Naive thymus-derived CD4-positive, alpha-beta T cell (primary cell): ENCODE results near the gene LHPP. TPM values are rescaled to one million over a fixed set of nuclear protein-coding genes. Genes with fewer than 3 reads are reported as not detected.
A peak's percentile ranks its signal among the peaks of the same experiment; 100 is the strongest.

Experiments
- ATAC-seq: fragments of 150-1000 bp; cut with Tn5 transposase; 2 replicates; pipeline ENCODE4 v1.10.0; 2021; ENCODE audit warnings: mild to moderate bottlenecking, moderate library complexity
- CTCF ChIA-PET: fragments of 350-600 bp; sonication (Branson Sonifier 250); formaldehyde crosslinking; loops from one replicate; lab custom pipeline; 2021; ENCODE audit warnings: antibody characterized with exemption; lab: Charles Lee
- POLR2A ChIA-PET: fragments of 350-600 bp; sonication (Branson Sonifier 250); formaldehyde crosslinking; loops from one replicate; lab custom pipeline; 2021; ENCODE audit warnings: antibody characterized with exemption, inconsistent platforms; lab: Charles Lee
- DNase-seq, 9 donors: peaks; one replicate each; pipeline versions ENCODE4 v3.0.0 to v3.0.0-alpha.2; 2020 to 2022; ENCODE audit warnings: mixed read lengths in 1 of 9
- H3K27ac ChIP-seq: one replicate; pipeline ENCODE4 v1.7.0; 2013; ENCODE audit warnings: mild to moderate bottlenecking, low read depth, low read length, moderate library complexity
- H3K27me3 ChIP-seq, 2 donors: one replicate each; pipeline ENCODE4 v1.7.0; 2013; ENCODE audit warnings: low read length in 2 of 2, mild to moderate bottlenecking in 2 of 2, moderate library complexity in 2 of 2; ENCODE audit not compliant: control insufficient read depth in 2 of 2, insufficient read depth in 2 of 2
- H3K36me3 ChIP-seq, 3 experiments: 1 replicate in 2 of 3; 2 replicates in 1 of 3; pipeline ENCODE4 v1.7.0; 2013; ENCODE audit warnings: low read length in 3 of 3, mild to moderate bottlenecking in 3 of 3, moderate library complexity in 1 of 3; ENCODE audit not compliant: insufficient read depth in 3 of 3, control insufficient read depth in 2 of 3
- H3K4me1 ChIP-seq, 2 donors: one replicate each; pipeline ENCODE4 v1.7.0; 2013; ENCODE audit warnings: low read length in 2 of 2, mild to moderate bottlenecking in 2 of 2, moderate library complexity in 1 of 2; ENCODE audit not compliant: control insufficient read depth in 2 of 2, insufficient read depth in 2 of 2
- H3K4me3 ChIP-seq: 2 replicates; pipeline ENCODE4 v1.7.0; 2013; ENCODE audit warnings: mild to moderate bottlenecking, low read length
- H3K9me3 ChIP-seq, 3 experiments: 1 replicate in 2 of 3; 2 replicates in 1 of 3; pipeline ENCODE4 v1.7.0; 2013; ENCODE audit warnings: low read length in 3 of 3; ENCODE audit not compliant: control insufficient read depth in 2 of 3
- H3K27ac Mint-ChIP-seq, 9 donors: one replicate each; pipeline ENCODE4 v1.8.0; 2020 to 2022; ENCODE audit warnings: mixed read lengths in 9 of 9, mild to moderate bottlenecking in 8 of 9, moderate library complexity in 5 of 9, inconsistent platforms in 2 of 9
- H3K27me3 Mint-ChIP-seq, 5 donors: one replicate each; pipeline ENCODE4 v1.8.0; 2021 to 2022; ENCODE audit warnings: mixed read lengths in 5 of 5, mild to moderate bottlenecking in 1 of 5
- H3K36me3 Mint-ChIP-seq, 5 donors: one replicate each; pipeline ENCODE4 v1.8.0; 2020 to 2022; ENCODE audit warnings: mixed read lengths in 5 of 5, mild to moderate bottlenecking in 3 of 5, inconsistent platforms in 1 of 5
- H3K4me1 Mint-ChIP-seq, 7 donors: one replicate each; pipeline ENCODE4 v1.8.0; 2020 to 2022; ENCODE audit warnings: mixed read lengths in 7 of 7, mild to moderate bottlenecking in 3 of 7, inconsistent platforms in 1 of 7
- H3K4me3 Mint-ChIP-seq, 10 donors: one replicate each; pipeline ENCODE4 v1.8.0; 2020 to 2022; ENCODE audit warnings: mild to moderate bottlenecking in 10 of 10, mixed read lengths in 10 of 10, moderate library complexity in 6 of 10, inconsistent platforms in 2 of 10
- H3K9me3 Mint-ChIP-seq, 11 donors: one replicate each; pipeline ENCODE4 v1.8.0; 2020 to 2022; ENCODE audit warnings: mixed read lengths in 11 of 11, mild to moderate bottlenecking in 4 of 11, inconsistent platforms in 1 of 11, moderate library complexity in 1 of 11
- intact Hi-C, 2 donors: fragments of 100-400 bp; cut with micrococcal nuclease; formaldehyde crosslinking; loops; one replicate each; pipeline ENCODE4 v1.15.1; 2023
- polyA plus RNA-seq, 2 donors: library from polyadenylated mRNA; unstranded; fragments of 300-500 nt; fragmentation: Illumina TruSeq; gene quantifications; one replicate each; pipeline ENCODE4 v1.2.3, GENCODE V29; 2021
- total RNA-seq, 6 experiments: library from RNA in 5 of 6; stranded (reverse) in 5 of 6; gene quantifications; 1 replicate in 5 of 6; 2 replicates in 1 of 6; pipeline ENCODE4 v1.2.3 and lab custom pipeline; 2021 to 2026

LHPP gene
- total and polyA plus RNA-seq, 7 experiments from 2014 or later: 19.8 to 31.2 (median 23.4) TPM

GRCh38 chr10:124537166-124537725 lies 75.6 kb downstream of the LHPP start:
- Mint-ChIP-seq H3K4me3 (no peak overlapping the region), H3K27me3 (peaks cover 0 to 2% (median 0%) of the 10 kb centered on the region in 5 donors), H3K36me3 (no peaks in the 10 kb centered on the region), H3K9me3 (no peaks in the 10 kb centered on the region), H3K4me1 (peaks cover 0 to 14% (median 0%) of the 10 kb centered on the region in 7 donors), H3K27ac (no peak overlapping the region)
- Histone ChIP-seq H3K27ac (no peak overlapping the region), H3K36me3 (no peaks in the 10 kb centered on the region), H3K4me3 (no peak overlapping the region), H3K9me3 (no peaks in the 10 kb centered on the region), H3K4me1 (no peaks in the 10 kb centered on the region), H3K27me3 (no peaks in the 10 kb centered on the region)
- POLR2A ChIA-PET: interaction anchor here (1.1 to 1.6 kb wide), 2 partner anchors 204 to 209 kb away, joined by 3 to 5 read pairs; no protein-coding TSS in a partner anchor
- no peak for ATAC-seq
- no peak for DNase-seq
- CTCF ChIA-PET: interaction anchor here (1.3 to 10.2 kb wide), 3 partner anchors 8 to 210 kb away, joined by 3 to 110 read pairs (median 66); partner anchors contain the start of gene FAM53B
- intact Hi-C loops: no loop called here

GRCh38 chr10:124537891-124538290 lies 76.3 kb downstream of the LHPP start:
- no peaks in the 10 kb centered on the region for H3K4me1 ChIP-seq
- no peaks in the 10 kb centered on the region for H3K9me3 Mint-ChIP-seq
- H3K27me3 Mint-ChIP-seq: no peaks in the 10 kb centered on the region
- no peaks in the 10 kb centered on the region for H3K27me3 ChIP-seq
- no peaks in the 10 kb centered on the region for H3K9me3 ChIP-seq
- H3K27ac Mint-ChIP-seq: no peak overlapping the region
- peaks cover 0 to 12% (median 0%) of the 10 kb centered on the region in 7 donors for H3K4me1 Mint-ChIP-seq
- no peaks in the 10 kb centered on the region for H3K36me3 Mint-ChIP-seq
- H3K36me3 ChIP-seq: no peaks in the 10 kb centered on the region
- ChIA-PET POLR2A (interaction anchor here (1.6 kb wide), 1 partner anchor 204 kb away, joined by 5 read pairs; no protein-coding TSS in a partner anchor), CTCF (interaction anchor here (7.3 to 10.2 kb wide), 2 partner anchors 203 to 209 kb away, joined by 66 to 110 read pairs; partner anchors contain the start of gene FAM53B)
- no peak overlapping the region for H3K4me3 ChIP-seq
- intact Hi-C loops: loop anchor here in 1 of 2 donors (2.0 kb wide), 1 partner anchor 89 kb away; no protein-coding TSS in a partner anchor
- no peak overlapping the region for H3K4me3 Mint-ChIP-seq
- H3K27ac ChIP-seq: no peak overlapping the region
- DNase-seq (no peak), ATAC-seq (no peak)

GRCh38 chr10:124538706-124539105 lies 77.1 kb downstream of the LHPP start:
- POLR2A ChIA-PET: interaction anchor here (0.9 to 1.6 kb wide), 2 partner anchors 203 to 378 kb away, joined by 4 to 5 read pairs; no protein-coding TSS in a partner anchor

GRCh38 chr10:124539935-124540641 lies 78.5 kb downstream of the LHPP start:
- ATAC-seq (peak; percentile 83), DNase-seq (peak; percentile 34 to 70 (median 58))
- Mint-ChIP-seq H3K27ac (peak overlapping the region in 2 of 9 donors; percentile 12 to 28), H3K27me3 (no peaks in the 10 kb centered on the region), H3K4me1 (peaks cover 0 to 10% (median 7%) of the 10 kb centered on the region in 7 donors), H3K36me3 (no peaks in the 10 kb centered on the region), H3K4me3 (peak overlapping the region in 1 of 10 donors; percentile 16), H3K9me3 (no peaks in the 10 kb centered on the region)
- H3K27ac ChIP-seq: no peak overlapping the region
- POLR2A ChIA-PET: interaction anchor here (0.8 to 2.2 kb wide), 2 partner anchors 200 to 207 kb away, joined by 3 to 7 read pairs; no protein-coding TSS in a partner anchor
- CTCF ChIA-PET: interaction anchor here (0.7 to 10.2 kb wide), 8 partner anchors 8 to 290 kb away, joined by 3 to 110 read pairs (median 4); partner anchors contain the start of gene FAM53B
- peaks cover 0 to 10% of the 10 kb centered on the region in 2 donors for H3K4me1 ChIP-seq
- H3K9me3 ChIP-seq: no peaks in the 10 kb centered on the region
- no peak overlapping the region for H3K4me3 ChIP-seq
- intact Hi-C loops: loop anchor here (1.0 to 2.0 kb wide), 5 partner anchors 87 to 287 kb away; no protein-coding TSS in a partner anchor
- H3K36me3 ChIP-seq: no peaks in the 10 kb centered on the region
- no peaks in the 10 kb centered on the region for H3K27me3 ChIP-seq

More at GRCh38 chr10:124538706-124539105, 77.1 kb downstream of the LHPP start:
- CTCF ChIA-PET: interaction anchor here (1.2 to 10.2 kb wide), 4 partner anchors 10 to 292 kb away, joined by 3 to 110 read pairs (median 34); partner anchors contain the start of gene FAM53B
- Histone ChIP-seq H3K9me3 (no peaks in the 10 kb centered on the region), H3K36me3 (no peaks in the 10 kb centered on the region), H3K27me3 (no peaks in the 10 kb centered on the region), H3K27ac (no peak overlapping the region), H3K4me1 (no peaks in the 10 kb centered on the region), H3K4me3 (no peak overlapping the region)
- intact Hi-C loops: loop anchor here in 1 of 2 donors (2.0 kb wide), 1 partner anchor 88 kb away; no protein-coding TSS in a partner anchor
- peak overlapping the region in 1 of 9 donors; percentile 14 for H3K27ac Mint-ChIP-seq
- no peaks in the 10 kb centered on the region for H3K27me3 Mint-ChIP-seq
- DNase-seq: no peak
- H3K36me3 Mint-ChIP-seq: no peaks in the 10 kb centered on the region
- H3K4me1 Mint-ChIP-seq: peaks cover 0 to 12% (median 0%) of the 10 kb centered on the region in 7 donors
- no peak for ATAC-seq
- H3K4me3 Mint-ChIP-seq: no peak overlapping the region
- no peaks in the 10 kb centered on the region for H3K9me3 Mint-ChIP-seq

- H3K36me3 Mint-ChIP-seq: no peaks in the 10 kb centered on the region
- no peak overlapping the region for H3K27ac Mint-ChIP-seq
- intact Hi-C loops: no loop called here
- ChIA-PET POLR2A (interaction anchor here (0.8 to 2.2 kb wide), 2 partner anchors 199 to 205 kb away, joined by 3 to 7 read pairs; no protein-coding TSS in a partner anchor), CTCF (interaction anchor here (0.7 to 10.2 kb wide), 6 partner anchors 11 to 282 kb away, joined by 3 to 110 read pairs (median 6); partner anchors contain the start of gene FAM53B)
- DNase-seq (no peak), ATAC-seq (no peak)
- H3K4me1 ChIP-seq: peaks cover 0 to 17% of the 10 kb centered on the region in 2 donors
- no peaks in the 10 kb centered on the region for H3K9me3 ChIP-seq
- H3K9me3 Mint-ChIP-seq: no peaks in the 10 kb centered on the region
- no peaks in the 10 kb centered on the region for H3K36me3 ChIP-seq
- peaks cover 0 to 21% (median 15%) of the 10 kb centered on the region in 7 donors for H3K4me1 Mint-ChIP-seq
- no peak overlapping the region for H3K4me3 ChIP-seq
- H3K27me3 ChIP-seq: no peaks in the 10 kb centered on the region
- H3K27me3 Mint-ChIP-seq: no peaks in the 10 kb centered on the region
- no peak overlapping the region for H3K4me3 Mint-ChIP-seq
- H3K27ac ChIP-seq: no peak overlapping the region
These were observed 79.7 kb downstream of the LHPP start for GRCh38 chr10:124541076-124541903.
